Inferior parietal cortex (tissue), 1 donor: Measurements from ENCODE around the gene EXOC4.

ENCODE experiments used
- DNase-seq: peaks from one replicate; pipeline ENCODE4 v3.0.0-alpha.2; 2016; ENCODE audit errors: extremely low spot score

Gene EXOC4

DNA sequence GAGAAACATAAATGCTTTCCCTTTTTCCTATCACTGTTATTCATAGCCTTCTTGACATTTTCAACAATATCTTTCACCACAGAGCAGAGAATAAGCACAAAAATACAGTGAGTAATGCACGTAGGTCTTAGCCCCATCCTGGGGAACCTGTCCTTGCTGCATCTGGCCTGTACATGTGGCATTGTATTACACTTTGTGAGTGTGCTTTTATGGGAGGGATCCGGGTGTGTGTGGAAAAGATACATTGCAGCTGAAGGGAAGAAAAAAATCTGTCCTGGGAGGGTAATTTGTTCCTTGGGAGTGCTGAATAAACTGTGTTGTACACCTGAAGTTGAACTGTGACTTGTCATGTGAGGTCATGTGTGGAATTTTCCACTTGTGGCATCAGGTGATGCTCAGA lies 451.6 kb downstream of the EXOC4 start:
- DNase-seq: no peak

DNA sequence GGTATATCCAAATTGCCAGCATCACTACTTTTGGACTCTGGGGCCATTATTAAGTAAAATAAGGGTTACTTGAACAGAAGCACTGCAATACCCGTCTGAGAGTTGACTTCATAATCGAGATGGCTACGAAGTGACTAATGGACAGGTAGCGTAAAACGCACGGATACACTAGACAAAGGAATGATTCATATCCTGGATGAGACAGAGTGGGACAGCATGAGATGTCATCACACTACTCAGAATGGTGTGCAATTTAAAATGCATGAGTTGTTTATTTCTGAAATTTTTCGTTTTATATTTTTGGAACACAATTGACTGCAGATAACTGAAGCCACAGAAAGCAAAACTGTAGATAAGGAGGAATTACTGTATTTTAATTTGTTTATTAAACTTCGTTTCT lies 452.7 kb downstream of the EXOC4 start:
- no peak for DNase-seq

DNA sequence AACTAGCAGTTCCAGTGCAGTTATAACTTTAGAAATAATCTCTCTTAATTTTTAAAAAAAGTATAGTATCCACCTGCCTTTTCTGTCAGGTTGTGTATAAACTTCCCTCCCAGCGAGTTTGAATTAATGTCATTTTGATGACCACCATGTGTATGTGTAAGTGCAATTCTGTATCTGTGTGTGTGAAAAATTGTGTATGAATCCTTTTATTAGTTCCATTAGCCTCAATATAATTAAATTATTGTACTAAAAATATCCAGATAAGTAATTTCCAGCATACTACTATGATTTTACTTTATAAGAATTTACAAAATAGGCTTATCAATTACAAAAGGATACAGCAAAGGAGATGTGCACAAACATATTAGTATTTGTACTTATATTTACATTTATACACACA lies 453.1 kb downstream of the EXOC4 start:
- DNase-seq: no peak

DNA sequence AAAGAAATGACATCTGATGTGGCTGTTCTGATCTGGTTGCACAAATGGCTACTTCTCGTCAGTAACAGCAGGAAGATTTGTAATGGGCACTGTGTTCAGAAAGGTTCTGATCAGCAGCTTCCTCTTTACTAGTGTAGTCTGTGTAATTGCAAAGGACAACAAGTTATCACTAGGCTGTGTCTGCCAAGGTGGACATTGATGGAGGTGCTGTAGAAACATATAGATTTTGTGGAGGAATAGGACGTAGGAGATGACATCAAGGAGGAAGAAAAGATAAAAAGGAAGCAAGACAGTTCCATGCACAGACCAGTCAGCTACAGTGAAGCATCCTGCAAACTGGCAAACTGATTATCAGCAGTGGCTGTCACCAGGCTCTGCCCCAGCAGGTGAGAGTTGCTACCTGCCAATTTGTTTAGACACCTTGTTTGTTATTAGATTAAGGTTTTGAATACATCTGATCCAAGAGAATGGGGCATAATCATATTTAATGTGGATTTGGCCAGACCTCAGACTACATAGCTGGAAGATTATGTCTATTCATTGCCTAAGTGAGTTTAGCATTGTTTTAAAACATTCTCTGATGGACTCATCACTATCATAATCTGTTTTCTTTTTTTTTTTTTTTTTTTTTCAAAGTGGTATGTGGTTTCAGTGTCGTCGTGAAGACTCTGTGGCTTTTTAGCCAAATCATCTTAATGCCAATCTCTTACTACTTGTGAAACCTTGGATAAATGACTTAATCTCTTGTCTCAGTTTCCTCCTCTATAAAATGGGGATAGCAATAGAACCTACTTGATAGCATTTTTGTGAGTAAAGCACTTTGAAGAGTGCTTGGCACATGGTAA lies 456.4 kb downstream of the EXOC4 start:
- no peak for DNase-seq

DNA sequence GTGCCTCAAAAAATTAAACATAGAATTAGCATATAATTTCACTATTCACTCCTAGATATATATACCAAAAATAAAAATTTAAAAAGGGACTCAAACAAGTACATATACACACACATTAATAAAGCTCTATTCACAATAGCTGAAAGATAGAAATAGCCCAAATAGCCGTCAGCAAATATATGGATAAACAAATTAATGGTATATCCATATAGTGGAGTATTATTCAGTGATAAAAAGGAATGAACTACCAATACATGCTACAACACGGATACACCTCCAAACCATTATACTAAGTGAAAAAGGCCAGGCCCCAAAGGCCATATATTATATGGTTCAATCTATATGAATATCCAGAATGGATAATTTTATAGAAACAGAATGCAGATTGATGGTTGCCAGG lies 459.7 kb downstream of the EXOC4 start:
- DNase-seq: no peak

DNA sequence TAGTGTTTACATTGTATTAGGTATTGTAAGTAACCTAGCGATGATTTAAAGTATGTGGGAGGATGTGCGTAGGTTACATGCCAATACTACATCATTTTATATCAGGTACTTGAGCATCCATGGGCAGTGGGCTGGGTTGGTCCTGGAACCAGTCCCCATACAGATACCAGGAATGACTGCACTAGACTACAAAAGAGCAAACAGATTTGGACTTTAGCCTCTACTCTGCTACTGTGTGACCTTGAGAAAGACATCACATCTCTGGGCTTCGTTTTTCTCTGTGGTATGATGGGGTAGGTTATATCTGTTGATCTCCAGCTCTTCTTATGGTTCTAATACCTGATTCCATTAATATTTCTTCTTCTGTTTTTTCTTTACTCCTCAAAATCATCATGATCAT lies 461.8 kb downstream of the EXOC4 start:
- DNase-seq: no peak

DNA sequence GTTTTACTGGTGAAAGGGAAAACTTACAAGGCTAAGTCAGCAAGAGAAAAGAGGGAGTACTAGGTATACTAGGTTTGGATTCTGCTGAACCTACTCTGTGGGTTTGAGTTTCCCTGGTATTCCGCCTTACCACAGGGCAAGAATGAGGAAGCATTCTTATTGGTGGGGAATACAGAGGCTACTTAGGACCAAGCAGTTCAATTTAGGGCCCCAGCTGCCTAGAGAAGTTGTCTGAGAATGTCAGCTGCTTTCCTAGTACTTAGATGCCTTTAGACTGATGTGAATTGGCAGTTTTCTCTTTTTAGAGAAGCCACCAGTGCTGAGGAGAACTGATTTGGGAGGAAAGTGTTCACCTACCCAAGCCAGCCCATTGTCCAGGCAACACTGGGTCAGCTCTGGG lies 465.3 kb downstream of the EXOC4 start:
- DNase-seq: no peak

DNA sequence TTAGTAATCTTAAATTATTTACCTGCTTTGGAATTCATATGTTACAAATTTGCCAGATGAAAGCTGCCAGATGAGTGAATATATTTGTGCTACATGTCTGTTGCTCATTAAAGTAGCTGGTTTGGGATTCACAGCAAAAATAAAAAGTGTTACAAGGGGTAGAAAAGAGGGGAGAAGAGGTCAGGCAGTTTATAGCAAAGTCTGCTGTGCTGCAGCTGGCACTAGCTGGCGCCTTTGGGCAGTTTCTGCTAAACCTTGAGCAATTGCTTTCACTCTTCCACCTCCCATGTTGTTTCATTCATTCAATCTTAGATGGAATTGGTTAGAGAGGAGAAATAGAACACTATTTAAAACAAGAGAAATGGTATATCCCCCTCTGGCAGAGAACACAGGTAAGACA lies 470.2 kb downstream of the EXOC4 start:
- DNase-seq: no peak

DNA sequence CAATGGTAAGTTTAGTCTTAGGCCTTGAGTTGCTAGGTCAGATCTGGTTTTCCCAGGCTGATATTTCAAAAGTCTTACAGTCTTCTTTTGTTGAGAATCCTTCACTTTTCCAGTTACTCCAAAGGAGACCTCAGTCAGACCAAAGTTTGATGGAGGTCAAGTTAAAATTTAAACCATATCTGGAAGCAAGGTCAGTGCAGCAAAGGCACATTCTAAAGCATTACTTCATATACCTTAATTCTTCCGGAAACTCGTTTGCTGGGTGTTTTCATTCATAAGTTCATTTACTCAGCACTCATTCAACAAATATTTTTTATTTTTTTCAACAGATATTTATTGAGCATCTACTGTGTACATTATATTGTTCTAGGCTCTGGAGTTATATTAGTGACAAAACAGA lies 471.3 kb downstream of the EXOC4 start:
- no peak for DNase-seq

DNA sequence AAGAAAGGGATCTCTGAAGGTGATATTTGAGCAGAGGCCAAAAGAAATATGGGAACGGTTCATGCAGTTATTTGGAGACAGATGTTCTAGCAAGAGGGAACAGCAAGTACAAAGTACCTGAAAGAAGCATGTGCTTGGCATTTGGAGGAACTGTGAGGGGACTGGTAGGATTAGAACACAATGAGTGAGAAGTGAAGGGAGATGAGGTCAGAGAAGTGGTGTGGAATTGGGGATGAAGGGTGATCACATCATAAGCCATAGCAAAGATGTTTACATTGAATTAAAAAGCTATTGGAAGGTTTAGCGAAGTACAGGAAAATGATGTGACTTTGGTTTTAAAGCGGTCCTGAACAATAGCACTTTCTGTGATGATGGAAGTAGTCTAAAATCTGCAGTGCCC lies 471.8 kb downstream of the EXOC4 start:
- no peak for DNase-seq

DNA sequence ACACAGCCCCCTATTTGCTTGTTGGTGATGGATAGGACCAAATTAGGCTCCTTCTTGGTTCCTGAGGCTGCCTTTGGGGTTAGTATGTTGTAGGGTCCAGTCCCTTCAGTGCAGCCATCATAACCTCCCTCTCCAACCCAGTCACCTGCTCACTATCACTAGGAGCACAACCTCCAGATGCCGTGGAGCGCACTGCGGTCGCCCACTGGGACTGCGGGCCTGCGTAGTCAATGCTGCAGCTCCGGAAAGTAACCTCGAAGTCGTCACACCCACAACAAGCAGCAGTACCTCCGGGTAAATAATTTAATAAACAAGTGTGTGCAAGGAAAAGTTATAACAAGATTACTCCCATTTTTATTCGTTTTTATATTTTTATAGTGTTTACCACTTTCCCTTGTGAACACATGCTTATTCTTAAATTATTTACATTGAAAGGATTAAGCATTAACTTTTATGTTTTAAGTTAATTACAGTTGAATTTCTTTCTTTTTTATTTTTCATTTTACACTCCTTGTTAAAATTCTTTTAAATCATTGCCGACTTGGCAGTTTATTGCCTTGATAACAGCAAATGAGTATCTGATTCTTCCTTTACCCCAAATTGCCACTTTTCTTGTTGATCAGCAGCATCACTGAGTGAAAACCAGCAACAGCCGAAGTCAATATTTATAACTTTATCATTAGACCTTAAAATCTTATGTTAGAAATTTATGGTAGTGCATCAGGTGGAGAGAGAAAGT lies 474.8 kb downstream of the EXOC4 start:
- no peak for DNase-seq

DNA sequence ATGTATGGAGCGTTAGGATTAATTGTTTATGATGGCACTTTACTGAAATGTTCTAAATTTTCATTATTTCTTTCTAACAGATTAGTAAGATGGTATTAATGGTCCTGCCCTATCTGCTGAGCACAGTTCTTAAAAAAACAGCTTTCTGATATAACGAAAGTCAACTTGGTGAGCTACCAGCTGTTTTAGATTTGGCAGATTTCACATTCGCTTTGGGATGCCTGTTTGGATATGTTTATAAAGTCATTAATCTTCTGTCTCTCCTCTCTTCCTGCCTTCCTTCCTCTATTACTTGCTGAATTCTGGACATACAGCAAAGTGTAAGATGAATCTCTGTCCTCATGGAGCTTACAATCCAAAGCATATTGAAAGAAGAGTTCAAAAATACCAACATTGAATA lies 477.5 kb downstream of the EXOC4 start:
- DNase-seq: no peak

DNA sequence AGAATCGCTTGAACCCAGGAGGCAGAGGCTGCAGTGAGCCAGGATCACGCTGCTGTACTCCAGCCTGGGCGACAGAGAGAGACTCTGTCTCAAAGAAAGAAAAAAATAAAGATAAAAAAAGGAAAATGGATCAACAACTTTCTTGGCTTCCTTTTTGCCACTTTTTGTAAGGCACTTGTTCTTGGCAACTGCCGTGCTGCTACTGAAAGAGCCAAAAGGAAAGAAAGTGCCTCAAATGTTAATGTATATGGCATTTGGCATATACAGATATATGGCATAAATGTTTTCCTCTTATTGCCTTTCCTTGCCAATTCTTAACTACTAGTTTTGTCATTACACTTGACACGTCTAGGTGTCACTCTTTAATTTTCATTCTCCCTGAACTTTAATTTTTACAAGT lies 480.5 kb downstream of the EXOC4 start:
- no peak for DNase-seq

DNA sequence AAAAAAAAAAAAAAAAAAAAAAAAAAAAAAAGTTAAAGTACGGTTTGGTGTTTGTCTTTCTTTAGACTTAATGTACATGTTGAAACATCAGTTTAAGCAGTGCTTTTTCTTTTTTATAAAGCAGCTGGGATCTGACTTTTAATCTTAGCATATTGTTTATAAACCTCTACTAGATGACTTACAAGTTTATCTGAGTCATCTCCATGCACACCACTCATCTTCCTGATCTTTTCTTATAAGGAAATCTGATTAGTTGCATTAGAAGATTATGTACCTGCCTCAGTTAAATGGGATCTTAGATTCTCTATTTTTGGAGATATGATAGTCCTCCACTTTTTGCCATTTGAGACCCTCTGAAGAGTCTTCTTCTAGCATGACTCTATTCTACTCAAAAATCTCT lies 482.3 kb downstream of the EXOC4 start:
- DNase-seq: no peak

DNA sequence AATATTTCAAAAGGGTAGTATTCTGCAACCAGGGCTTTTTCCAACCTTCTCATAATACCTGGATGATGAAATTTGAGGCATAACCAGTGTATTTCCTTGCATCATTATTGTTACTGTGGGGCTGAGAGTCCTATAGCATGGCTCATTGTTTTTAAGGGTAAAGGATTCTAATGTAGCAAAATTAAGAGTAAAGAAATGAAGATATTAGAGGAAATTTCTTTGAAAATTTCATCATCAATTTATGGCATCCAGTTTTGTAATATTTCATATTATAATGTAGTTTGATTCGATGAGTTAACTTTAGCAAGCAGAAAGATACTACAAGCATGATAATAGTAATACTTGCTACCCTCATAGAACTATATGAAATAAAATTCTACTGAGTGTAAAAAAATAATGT lies 486.9 kb downstream of the EXOC4 start:
- no peak for DNase-seq

DNA sequence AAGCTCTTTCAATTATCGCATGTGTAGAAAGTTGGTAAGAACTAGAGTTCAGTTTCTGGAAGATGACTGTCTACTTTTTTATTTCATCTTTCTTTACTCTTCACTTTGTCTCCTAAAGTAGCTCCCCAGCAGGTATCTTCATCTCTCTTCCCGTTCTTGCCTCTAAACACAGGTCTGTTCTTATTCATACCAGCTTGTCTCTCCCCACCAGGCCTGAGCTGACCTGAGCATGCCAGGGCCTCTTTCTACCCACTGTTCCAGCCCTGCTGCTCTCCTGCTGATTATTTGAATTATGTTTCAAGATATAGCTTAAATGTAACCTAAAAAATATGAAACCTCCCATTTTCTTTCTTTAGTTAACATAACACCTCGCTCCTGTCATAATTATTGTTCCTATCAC lies 488.2 kb downstream of the EXOC4 start:
- no peak for DNase-seq

DNA sequence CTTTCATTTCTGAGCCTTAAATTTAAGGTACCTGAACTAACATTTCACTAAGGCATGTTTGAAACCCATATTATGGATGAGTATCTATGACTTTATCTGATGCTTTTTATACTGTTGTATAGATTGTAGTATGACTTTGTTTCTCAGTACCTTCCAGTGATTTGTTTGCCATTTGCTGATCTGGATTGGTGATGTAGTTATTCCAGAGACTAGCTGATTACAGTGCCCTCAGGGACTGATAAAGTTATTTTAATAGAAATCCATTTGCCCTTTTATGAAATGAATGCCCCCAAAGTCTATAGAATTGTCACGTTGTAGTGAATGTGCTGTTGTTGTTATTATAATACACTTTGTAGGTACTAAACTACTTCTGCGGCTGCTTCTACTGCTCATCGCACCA lies 488.8 kb downstream of the EXOC4 start:
- DNase-seq: no peak

DNA sequence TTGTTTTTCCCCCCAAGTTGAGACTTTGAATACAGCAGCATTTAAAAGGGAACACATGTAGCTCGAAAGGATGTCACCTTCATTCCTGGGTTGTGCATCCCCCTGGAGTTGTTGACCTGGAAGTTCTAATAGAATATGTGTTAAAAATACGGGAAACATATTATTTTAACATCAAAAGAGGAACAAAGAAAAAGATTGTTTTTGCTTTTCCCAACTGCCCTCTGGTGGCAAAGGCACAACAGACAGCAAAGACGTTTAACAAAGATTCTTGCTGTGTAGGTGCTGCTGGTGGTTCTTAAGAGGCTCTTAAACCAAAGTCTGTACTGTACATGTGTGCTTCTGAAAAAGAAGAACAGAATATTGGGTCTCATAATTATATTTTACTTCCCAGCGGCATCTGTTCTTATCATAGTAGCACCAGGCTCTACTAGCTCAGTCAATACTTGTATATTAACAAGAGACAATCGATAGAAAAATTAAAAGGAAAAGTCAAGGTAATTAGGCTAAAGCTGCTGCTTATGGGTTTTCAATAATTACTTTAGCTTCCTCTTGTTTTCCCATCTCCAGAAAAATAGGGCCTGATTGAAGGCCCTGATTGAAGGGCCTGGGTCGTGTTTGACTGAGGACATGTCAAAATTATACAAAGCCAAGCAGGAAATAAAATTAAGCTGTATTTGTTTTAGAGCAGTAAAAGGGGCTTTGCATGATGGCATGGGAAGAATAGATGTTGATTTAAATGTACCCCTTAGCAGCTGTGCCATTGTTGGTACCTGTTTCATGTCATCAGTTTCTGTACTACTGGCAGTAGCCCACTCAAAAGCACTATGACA lies 490.0 kb downstream of the EXOC4 start:
- peak; percentile 27 for DNase-seq

DNA sequence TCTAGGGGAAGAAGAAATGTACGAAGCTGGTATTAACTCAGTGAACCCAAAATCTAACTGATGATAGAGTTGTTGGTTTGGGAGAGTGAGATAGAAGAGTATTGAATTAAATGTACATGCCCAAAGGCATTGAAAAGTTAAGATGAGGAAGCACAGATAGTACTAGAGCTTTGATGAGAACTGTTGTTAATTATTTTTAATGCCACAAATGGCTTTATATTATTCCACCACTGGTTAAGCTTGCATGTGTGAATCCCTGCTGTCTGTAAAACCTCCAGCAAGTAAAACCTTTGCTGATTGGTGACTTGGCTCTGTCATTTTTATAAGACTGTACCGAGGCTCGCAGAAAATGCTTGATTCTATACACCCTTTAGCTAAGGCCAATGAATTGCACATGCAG lies 491.6 kb downstream of the EXOC4 start:
- no peak for DNase-seq

DNA sequence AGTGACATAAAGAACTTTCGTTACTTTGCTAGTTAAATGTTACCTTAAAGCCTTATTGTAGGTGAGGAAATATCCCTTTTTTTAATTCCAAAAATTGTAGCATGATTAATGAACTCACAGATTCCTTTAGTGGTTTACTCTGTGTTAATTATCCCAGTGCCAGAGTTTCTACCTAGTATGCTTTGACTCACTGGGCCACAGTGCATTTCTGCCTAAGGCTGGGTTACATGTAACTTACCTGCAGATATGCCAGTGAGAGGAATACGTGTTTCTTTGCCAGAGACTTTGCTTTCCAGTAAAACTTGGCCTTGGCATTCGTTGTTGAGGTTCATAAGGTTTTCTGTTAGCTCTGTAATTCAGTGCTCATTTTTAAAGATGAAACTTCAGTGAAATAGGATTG lies 493.4 kb downstream of the EXOC4 start:
- no peak for DNase-seq

DNA sequence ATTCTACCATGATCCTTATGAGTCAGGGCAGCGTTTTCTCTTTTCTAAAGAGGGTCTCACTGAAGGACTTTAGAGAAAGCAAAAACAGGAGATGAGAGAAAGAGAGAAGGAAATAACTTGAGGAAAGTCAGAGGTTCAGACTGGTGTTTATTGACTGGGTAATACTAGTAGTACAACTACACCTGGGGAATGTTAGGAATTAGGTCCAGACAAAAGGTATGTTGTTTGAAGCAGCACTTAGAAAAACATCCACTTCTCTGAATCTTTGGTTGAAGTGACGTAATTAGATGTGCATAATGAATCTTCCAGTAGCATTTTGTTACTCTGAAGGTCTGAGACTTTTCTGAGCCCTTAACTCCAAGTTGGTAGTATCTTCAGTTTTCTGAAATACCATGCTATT lies 494.0 kb downstream of the EXOC4 start:
- no peak for DNase-seq
